GM21825 (cell line): ENCODE data around the gene DMRT2.

Source experiments
- ATAC-seq: cut with Tn5 transposase; IDR thresholded peaks from one replicate; pipeline ENCODE4 v1.9.1; 2021; ENCODE audit warnings: mild to moderate bottlenecking, moderate library complexity; ENCODE audit not compliant: unreplicated experiment

Gene DMRT2

GRCh38 chr9:1050125-1050895 is at the start of gene DMRT2:
DMRT2 (plus strand) TSS chr9:1050357; CDS start chr9:1051614, 1,257 bp downstream.
- no peak for ATAC-seq

- no peak for ATAC-seq
Measured at GRCh38 chr9:1001838-1002237, 48.3 kb upstream of the DMRT2 start.

- ATAC-seq: no peak
Measured at GRCh38 chr9:1002678-1003077, 47.5 kb upstream of the DMRT2 start.

GRCh38 chr9:1005043-1005667 is 45.0 kb upstream of the DMRT2 start:
- ATAC-seq: peak; percentile 72

GRCh38 chr9:1007312-1007711 is 42.8 kb upstream of the DMRT2 start:
- no peak for ATAC-seq

- ATAC-seq: no peak
Measured at GRCh38 chr9:1008216-1008615, 41.9 kb upstream of the DMRT2 start.

GRCh38 chr9:1009101-1009707 is 41.0 kb upstream of the DMRT2 start:
- peak; percentile 95 for ATAC-seq

GRCh38 chr9:1013021-1013420 is 37.1 kb upstream of the DMRT2 start:
- no peak for ATAC-seq

- ATAC-seq: no peak
Measured at GRCh38 chr9:1014225-1014624, 35.9 kb upstream of the DMRT2 start.

- no peak for ATAC-seq
Measured at GRCh38 chr9:1014640-1015039, 35.5 kb upstream of the DMRT2 start.

GRCh38 chr9:1018121-1018520 is 32.0 kb upstream of the DMRT2 start:
- ATAC-seq: no peak

GRCh38 chr9:1024112-1024511 is 26.0 kb upstream of the DMRT2 start:
- no peak for ATAC-seq

- ATAC-seq: no peak
Measured at GRCh38 chr9:1025131-1025530, 25.0 kb upstream of the DMRT2 start.

GRCh38 chr9:1026219-1026618 is 23.9 kb upstream of the DMRT2 start:
- no peak for ATAC-seq

- ATAC-seq: no peak
Measured at GRCh38 chr9:1028501-1029190, 21.5 kb upstream of the DMRT2 start.

- no peak for ATAC-seq
Measured at GRCh38 chr9:1031951-1032601, 18.1 kb upstream of the DMRT2 start.

GRCh38 chr9:1034271-1034670 is 15.9 kb upstream of the DMRT2 start:
- no peak for ATAC-seq

- ATAC-seq: no peak
Measured at GRCh38 chr9:1039589-1039988, 10.6 kb upstream of the DMRT2 start.

GRCh38 chr9:1042466-1042865 is 7.7 kb upstream of the DMRT2 start:
- ATAC-seq: no peak

GRCh38 chr9:1044643-1045042 is 5.5 kb upstream of the DMRT2 start:
- no peak for ATAC-seq
